OCI-LY1 (cell line): ENCODE measurements around the gene PDGFRB.

Source experiments
- EZH2 ChIP-seq: fragments of 200-600 bp; sonication (generic), shearing (Covaris generic); IDR thresholded peaks from 2 replicates; pipeline ENCODE4 v1.8.0; 2017; ENCODE audit warnings: borderline replicate concordance, mixed run types, mild to moderate bottlenecking, antibody characterized with exemption, low read length, moderate library complexity, mixed read lengths
- TF ChIP-seq, protein P1 (sequence below): fragments of 200-600 bp; sonication (generic), shearing (Covaris generic); IDR thresholded peaks from 2 replicates; pipeline ENCODE4 v1.5.1; 2017; ENCODE audit warnings: mild to moderate bottlenecking, antibody characterized with exemption, low read length, moderate library complexity, mixed read lengths

DNA sequence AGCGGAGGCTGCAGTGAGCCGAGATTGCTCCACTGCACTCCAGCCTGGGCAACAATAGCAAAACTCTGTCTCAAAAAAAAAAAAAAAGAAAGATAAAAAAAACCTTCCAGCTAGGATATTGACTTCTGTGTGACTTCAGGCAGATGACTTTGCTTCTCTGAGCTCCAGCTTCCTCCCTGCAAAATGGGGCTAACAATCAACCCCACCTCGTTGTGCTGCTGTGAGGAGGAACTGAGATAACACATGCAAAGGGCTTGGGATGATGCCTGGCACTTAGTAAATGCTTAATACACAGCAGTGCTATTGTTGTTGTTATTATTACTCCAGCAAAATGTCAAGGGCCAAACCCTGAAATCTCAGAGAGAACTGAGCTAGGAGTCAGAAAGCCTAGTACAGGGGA is 7.4 kb upstream of the PDGFRB start:
- no peak for TF ChIP-seq EZH2
- TF ChIP-seq, protein P1, sequence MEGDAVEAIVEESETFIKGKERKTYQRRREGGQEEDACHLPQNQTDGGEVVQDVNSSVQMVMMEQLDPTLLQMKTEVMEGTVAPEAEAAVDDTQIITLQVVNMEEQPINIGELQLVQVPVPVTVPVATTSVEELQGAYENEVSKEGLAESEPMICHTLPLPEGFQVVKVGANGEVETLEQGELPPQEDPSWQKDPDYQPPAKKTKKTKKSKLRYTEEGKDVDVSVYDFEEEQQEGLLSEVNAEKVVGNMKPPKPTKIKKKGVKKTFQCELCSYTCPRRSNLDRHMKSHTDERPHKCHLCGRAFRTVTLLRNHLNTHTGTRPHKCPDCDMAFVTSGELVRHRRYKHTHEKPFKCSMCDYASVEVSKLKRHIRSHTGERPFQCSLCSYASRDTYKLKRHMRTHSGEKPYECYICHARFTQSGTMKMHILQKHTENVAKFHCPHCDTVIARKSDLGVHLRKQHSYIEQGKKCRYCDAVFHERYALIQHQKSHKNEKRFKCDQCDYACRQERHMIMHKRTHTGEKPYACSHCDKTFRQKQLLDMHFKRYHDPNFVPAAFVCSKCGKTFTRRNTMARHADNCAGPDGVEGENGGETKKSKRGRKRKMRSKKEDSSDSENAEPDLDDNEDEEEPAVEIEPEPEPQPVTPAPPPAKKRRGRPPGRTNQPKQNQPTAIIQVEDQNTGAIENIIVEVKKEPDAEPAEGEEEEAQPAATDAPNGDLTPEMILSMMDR, result no peak
